GM21737 (cell line): ENCODE results near the gene HIVEP1.

Experiments
- ATAC-seq: cut with Tn5 transposase; IDR thresholded peaks from one replicate; pipeline ENCODE4 v1.9.1; 2021; ENCODE audit warnings: mild to moderate bottlenecking, moderate library complexity; ENCODE audit not compliant: unreplicated experiment

The HIVEP1 gene

GRCh38 chr6:12181481-12181880 is 169.4 kb downstream of the HIVEP1 start:
- ATAC-seq: no peak

DNA sequence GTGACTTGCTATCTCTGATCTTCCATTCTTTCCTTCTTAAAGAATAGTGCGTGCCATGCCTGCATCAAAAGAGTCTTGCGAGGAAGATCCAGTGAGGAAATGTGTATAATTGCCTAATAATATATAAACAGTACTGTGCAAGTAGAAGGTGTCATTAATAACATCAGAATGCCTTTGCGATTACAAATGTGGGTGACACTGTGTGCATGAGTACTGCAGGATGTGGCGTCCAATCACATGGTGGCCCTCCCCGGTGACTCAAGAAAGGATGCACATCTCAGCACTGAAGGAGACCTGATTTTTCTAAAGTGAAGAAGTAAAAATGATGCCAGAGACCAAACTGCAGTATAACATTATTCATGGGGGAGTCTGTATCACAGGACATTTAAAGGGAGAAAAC is 170.6 kb downstream of the HIVEP1 start:
- ATAC-seq: no peak

DNA sequence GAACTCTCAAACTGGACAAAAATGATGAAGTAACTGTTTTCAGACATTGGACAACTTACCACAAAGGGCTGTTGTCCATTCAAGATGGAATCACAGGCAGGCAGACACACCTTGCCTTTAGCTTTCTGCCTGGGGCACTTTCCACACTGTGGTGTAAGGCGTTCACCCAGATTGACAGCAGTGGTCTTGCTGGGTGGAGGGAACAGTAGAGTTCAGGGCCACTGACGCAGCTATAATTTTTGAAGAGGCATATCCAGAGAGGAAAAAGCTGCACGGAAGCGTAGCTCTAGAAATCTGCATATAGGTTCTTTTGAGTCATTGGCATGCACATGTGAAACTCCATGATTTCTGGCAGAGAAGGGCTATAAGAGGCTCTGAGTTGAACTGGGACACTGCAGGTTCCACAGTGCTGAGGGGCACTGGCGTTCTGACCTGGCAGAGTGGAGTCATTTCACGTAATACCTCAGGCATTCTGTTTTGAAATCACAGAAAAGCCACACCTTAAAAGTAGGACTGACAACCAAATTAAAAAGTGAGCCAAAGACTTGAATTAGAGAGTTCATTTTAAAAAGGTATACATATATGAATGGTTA is 173.1 kb downstream of the HIVEP1 start:
- ATAC-seq: no peak

DNA sequence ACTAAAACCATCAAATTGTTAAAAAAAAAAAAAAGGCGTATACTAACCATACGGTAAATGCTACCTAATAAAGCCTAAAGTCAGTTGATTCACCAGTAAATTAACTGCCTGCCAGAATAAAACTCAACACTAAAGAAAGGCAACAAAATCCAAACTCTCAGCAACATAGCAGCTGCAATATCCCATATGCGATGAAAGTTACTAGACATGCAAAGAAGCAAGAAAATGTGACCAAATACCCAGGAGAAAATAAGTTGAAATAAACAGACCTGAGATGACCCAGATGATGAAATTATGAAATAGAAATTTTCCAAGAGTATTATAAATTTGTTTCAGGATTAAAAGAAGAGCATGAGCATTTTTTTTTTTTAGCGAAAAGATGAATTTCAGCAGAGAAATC is 174.4 kb downstream of the HIVEP1 start:
- ATAC-seq: no peak

- no peak for ATAC-seq
Measured at GRCh38 chr6:12189150-12189549, 177.0 kb downstream of the HIVEP1 start.

DNA sequence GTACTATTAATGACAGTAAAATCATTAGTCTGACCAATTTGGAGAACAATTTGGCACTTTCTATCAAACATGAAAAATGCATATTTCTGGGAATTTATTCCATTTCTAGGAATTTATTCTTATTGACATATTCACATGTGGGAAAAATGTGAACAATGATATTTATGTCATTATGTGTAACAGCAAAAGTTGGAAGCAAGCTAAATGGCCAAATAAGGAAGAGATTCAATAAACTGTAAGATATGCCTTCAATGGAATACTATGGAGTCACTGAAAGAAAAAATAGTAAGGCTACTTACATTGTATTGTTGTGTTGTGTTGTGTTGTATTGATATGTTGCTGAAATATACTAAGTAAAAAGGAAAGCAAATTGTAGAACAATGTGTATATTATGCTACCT is 177.5 kb downstream of the HIVEP1 start:
- no peak for ATAC-seq

DNA sequence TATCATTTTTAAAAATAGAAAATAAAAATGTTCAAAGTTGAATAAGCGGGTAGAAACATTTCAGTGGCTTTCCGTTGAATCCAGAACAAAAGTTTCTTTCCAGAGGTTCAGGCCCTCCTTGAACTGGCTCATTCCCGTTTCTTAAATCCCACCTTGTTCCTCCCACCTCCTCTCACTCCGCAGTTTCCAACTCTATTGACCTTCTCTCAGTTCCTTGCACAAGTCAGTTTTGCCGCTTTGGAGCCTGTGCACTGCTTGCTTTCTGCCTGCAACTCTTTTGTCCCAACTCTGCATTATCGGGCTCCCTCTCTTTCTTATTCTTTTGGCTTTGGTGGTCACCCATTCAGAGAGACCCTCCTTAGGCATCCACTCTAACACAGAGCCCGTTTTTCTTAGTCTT is 178.1 kb downstream of the HIVEP1 start:
- no peak for ATAC-seq

GRCh38 chr6:12196326-12196936 is 184.3 kb downstream of the HIVEP1 start:
- ATAC-seq: no peak

DNA sequence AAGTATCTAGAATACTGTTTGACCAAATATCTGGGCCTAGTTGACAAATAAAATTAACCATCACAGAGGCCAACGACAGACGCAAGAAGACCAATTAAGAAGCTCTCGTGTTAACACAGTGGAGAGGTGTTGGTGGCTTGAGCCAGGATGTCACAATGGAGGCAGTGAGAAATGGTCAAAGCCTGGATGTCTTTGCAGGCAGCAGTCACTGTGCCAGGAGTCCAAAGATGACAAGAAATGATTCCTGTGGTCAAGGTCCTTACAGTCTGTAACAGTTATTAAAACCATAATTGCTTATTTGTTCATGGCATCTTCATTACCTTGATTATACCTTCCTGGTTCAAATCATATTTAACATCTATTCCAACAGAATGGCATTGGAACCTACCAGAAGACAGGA is 186.7 kb downstream of the HIVEP1 start:
- no peak for ATAC-seq

DNA sequence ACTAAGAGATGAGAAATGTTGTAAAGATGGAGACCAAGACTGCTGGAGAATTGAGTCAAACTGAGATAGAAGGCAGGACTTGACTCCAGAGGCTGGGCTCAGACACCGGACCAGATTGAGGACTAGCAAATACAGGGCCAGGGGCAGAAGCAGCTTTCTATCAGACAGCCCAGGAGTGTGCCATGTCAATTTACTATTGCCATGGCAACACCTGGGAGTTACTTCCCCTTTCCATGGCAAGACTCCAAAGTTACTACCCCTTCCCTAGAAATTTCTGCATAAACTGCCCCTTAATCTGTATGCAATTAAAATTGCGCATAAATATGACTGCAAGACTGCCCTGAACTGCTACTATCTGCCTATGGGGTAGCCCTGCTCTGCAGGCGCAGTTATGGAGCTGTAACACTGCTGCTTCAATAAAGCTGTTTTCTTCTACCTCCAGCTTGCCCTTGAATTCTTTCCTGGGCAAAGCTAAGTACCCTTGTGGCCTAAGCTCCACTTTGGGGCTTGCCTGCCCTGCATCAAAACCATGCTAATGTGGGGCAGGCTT is 188.0 kb downstream of the HIVEP1 start:
- no peak for ATAC-seq

DNA sequence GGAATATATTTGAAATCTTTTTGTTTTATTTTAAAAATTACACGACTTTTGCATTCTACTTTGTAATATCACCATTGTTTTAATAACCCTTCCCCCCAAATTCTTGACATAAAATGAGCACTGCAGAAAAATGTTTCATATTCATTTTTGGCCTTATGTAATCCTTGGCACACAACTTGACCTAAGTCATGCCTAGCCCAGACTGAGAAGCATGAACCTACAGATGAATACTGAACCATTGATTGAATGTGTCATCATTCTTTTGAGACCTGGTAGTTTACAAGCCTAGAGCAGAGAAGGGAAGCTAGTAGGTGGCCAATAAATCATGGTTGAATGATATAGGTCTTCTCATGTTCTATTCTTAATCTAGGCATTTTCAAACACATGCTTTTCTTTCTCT is 188.6 kb downstream of the HIVEP1 start:
- no peak for ATAC-seq

DNA sequence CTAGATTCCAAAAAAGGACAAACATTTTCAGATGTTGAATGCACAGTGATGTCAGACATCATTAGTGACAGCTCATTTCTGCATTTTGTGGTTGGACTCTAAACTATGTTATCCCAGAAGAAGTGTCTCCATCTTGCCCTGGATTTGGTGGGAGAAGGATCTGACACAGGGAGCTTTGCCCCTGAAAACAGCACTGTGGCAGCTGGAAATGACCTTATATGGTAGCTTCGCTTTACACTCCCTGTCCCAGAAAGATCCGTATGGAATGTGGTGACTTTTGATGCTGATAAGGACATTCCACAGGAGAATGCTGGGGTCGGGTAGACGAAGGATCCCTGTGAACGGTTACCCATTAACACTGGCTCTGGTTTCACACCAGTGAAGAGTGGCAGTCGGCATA is 190.9 kb downstream of the HIVEP1 start:
- ATAC-seq: no peak

- no peak for ATAC-seq
Measured at GRCh38 chr6:12208190-12208589, 196.1 kb downstream of the HIVEP1 start.

DNA sequence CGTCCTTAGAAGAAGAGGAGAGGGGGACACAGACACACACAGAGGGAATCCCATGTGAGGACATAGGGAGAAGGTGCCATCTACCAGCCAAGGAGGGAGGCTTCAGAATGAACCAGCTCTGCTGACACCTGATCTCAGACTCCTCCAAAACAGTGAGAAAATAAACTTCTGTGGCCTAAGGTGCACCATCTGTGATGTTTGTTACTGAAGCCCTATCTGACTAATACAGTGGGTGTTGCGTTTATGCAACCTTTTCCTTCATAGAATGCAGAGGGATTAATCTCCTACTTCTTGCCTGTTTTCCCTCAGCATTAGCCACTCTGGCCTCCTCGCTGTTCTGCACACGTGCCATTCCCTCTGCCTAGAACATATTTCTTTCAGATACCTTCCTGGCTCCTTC is 196.6 kb downstream of the HIVEP1 start:
- ATAC-seq: no peak
